GM21360 (cell line): ENCODE data around the gene MYH1.
"Not testable (repeated sequence)": the region's sequence is repeated elsewhere in the genome, so short reads cannot be mapped to it uniquely, and the experiment has no call there.

Experiments
- ATAC-seq: cut with Tn5 transposase; IDR thresholded peaks from one replicate; pipeline ENCODE4 v1.9.1; 2021; ENCODE audit warnings: mild to moderate bottlenecking, moderate library complexity; ENCODE audit not compliant: unreplicated experiment

The MYH1 gene

GRCh38 chr17:10518271-10519037, at the start of gene MYH1:
Gene MYH1, minus strand, starts transcription at chr17:10518542. Its CDS starts 1,900 bp downstream, at chr17:10516642.
- no peak for ATAC-seq

- no peak for ATAC-seq
Measured at GRCh38 chr17:10563991-10564660, 45.8 kb upstream of the MYH1 start.

GRCh38 chr17:10558049-10558448, 39.7 kb upstream of the MYH1 start:
- no peak for ATAC-seq

- ATAC-seq = no peak
Measured at GRCh38 chr17:10557422-10557821, 39.1 kb upstream of the MYH1 start.

- no peak for ATAC-seq
Measured at GRCh38 chr17:10556301-10557005, 38.1 kb upstream of the MYH1 start.

DNA sequence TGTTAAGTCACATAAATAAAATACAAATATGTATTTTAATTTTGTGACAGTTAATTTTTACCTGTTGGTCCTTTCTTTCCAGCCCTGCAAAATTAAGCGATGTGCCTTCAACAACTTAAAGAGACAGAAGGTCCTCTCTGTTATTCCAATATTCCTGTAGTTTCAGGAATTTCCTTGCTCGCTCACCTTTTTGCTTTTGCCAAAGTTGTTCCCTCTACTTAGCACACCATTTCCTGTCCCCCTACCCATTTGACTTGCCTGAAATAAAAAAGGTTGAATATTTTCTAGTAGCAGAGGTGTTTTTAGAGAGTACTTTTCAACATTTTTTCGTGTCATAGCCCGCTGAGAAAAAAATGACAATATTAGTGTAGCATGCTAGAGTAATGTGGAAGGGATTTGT, 31.7 kb upstream of the MYH1 start:
- ATAC-seq = no peak

DNA sequence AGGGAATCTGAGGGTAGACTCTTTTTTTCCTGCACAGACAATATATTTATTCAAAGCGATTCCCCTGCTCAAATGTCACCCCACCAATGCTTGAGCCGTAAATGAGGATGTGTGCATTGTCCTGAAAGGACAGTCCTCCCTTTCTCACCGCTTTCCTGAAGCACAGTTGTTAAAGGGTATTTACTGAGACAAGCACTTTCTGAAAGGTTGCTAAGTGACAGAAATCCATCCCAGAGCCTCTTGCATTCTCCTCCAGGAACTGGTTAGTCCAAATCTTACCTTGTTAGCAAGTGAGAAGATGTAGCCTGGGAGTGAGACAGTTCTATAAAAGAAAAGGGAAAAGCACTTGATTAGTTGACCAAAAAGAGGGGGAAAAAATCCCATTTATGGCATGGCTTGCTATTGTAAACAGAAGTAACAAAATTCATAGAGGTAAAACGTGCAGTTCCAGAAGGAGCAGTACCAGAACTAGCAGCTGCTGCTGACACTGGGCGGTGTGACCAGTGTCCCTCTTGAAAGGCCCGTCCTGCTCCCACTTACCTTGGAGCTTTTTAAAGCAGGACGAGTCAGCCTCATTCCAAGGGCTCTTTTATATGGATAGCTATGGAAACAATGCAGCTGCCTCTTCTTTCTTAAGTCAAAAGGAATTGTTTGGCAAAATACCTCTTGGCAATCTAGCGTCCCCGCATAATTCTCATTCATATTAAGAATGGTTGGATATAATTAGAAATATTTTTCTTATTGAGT, 30.9 kb upstream of the MYH1 start, which contains the start of gene MYH2:
MYH2 (minus strand) TSS at position 563 of the 747 bp plus-strand sequence. CDS start 1,738 bp downstream, outside the sequence.
- no peak for ATAC-seq

DNA sequence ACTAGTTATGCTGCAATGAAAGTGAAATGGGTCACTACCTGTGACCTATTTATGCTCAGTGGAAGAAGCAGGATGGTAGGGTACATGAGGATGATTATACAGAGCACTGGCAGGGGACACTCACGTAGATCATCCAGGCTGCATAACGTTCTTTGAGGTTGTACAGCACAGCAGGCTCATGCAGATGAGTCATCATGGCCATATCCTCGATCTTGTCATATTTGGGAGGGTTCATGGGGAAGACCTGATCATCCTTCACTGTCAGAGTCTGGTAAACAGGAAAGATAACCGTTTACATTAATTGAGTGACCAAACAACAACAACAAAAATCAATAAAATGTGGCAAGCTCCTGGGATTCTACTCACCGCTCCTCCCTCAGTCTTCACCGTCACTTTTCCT, 29.0 kb upstream of the MYH1 start:
- ATAC-seq = no peak

- ATAC-seq = not testable (repeated sequence)
Measured at GRCh38 chr17:10543486-10543885, 25.1 kb upstream of the MYH1 start.

GRCh38 chr17:10541179-10541578, 22.8 kb upstream of the MYH1 start:
- not testable (repeated sequence) for ATAC-seq

DNA sequence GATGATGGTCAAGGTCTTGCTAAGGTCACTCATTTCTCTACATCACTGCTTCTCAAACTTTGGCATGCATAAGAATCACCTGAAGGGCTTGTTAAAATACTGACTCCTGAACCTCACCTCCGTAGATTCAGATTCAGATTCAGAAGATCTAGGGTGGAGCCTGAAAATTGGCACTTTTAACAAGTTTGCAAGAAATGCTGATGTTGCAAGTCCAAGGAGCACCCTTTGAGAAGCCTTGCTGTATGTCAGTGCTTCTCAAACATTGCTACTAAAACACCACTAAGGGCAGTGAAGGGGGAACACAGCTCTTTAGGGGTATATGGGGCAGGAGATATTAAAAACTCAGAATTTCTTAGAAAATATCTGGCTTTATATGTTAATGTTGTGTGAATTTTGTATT, 13.7 kb upstream of the MYH1 start:
- no peak for ATAC-seq

DNA sequence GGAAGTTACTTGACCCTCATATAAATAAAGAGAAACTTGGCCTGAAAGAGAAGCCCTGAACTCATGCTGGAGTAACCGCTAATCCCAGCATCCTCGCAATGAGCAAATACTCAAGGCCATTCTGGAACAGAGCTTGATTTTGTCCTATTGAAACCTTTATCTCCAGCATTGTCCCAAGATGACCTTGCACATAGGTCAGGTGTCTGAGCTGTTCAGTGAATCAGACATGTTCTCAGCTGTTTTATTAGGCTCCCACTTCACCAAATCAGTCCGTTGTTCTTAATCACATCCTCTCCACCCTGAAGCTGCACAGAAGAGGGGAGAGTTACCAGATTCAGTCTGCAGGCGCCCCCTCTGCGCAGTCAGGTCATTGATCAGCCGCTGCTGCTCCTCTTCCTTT, 9.1 kb upstream of the MYH1 start:
- no peak for ATAC-seq

- ATAC-seq = no peak
Measured at GRCh38 chr17:10526517-10526916, 8.2 kb upstream of the MYH1 start.

- ATAC-seq = no peak
Measured at GRCh38 chr17:10523064-10523463, 4.7 kb upstream of the MYH1 start.

GRCh38 chr17:10521949-10522348, 3.6 kb upstream of the MYH1 start:
- no peak for ATAC-seq

GRCh38 chr17:10516638-10517037, 1.7 kb downstream of the MYH1 start:
- no peak for ATAC-seq

GRCh38 chr17:10516065-10516464, 2.3 kb downstream of the MYH1 start:
- no peak for ATAC-seq

- ATAC-seq = no peak
Measured at GRCh38 chr17:10513299-10514067, 4.9 kb downstream of the MYH1 start.

DNA sequence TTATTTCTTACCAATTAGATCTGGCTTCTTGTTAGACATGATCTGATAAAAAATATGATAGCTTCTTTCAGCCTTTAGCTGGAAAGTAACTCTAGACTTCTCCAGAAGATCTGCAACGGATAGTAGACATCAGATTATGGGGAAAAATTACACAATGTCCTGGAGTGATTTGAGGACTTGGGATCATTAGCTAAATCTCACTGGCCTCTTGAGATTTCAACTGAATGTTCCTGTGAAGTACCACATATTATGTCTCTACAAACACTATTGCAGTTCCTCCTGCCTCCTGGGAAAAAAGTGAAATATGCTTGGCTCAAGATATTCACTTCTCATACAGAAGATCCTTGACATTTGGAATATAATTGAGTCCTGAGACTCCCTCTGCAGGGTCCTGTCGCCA, 5.5 kb downstream of the MYH1 start:
- ATAC-seq = no peak

DNA sequence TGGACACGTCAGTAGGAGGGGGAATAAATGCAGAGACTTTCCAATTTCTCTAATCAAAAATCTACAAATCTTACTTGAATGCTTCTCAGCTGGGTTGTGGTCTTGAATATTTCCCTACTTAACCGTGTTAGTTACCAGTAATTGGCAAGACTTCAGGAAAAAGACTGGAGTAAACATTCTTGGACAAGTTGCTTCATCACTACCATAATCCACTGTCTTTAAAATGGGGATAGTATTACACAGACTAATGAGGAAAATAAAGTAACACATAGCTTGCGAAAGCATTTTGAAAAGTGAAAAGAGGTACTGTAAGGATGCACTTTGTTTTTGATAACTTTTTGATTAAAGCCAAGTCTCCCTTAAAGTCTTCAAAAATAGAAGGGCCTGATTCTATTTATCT, 18.4 kb downstream of the MYH1 start:
- no peak for ATAC-seq
